ENCODE measurements around the gene KAT5.

Gene KAT5

GRCh38 chr11:65718531-65718930, 6.5 kb downstream of the KAT5 start:
- DNase-seq = no peak
- Mint-ChIP-seq H3K27ac (no peak overlapping the region), H3K36me3 (ENCODE audit: low read depth) (peaks cover 39% of the 10 kb centered on the region), H3K9me3 (no peaks in the 10 kb centered on the region), H3K27me3 (ENCODE audit: low read depth, poor library complexity) (peaks cover 10% of the 10 kb centered on the region), H3K4me3 (peak overlapping the region; percentile 95), H3K4me1 (peaks cover 36% of the 10 kb centered on the region)
- TF ChIP-seq CTCF (IDR thresholded peaks at IDR 0.05) = no peak

GRCh38 chr11:65718964-65719492, 7.0 kb downstream of the KAT5 start:
- peak overlapping the region; percentile 51 for H3K27ac Mint-ChIP-seq
- no peaks in the 10 kb centered on the region for H3K9me3 Mint-ChIP-seq
- H3K4me3 Mint-ChIP-seq = peak overlapping the region; percentile 95
- peaks cover 35% of the 10 kb centered on the region for H3K36me3 Mint-ChIP-seq (ENCODE audit: low read depth)
- peaks cover 14% of the 10 kb centered on the region for H3K27me3 Mint-ChIP-seq (ENCODE audit: low read depth, poor library complexity)
- peaks cover 33% of the 10 kb centered on the region for H3K4me1 Mint-ChIP-seq
- DNase-seq = no peak
- no peak for TF ChIP-seq CTCF (IDR thresholded peaks at IDR 0.05)

- Mint-ChIP-seq H3K4me1 (peaks cover 27% of the 10 kb centered on the region), H3K27ac (no peak overlapping the region), H3K9me3 (no peaks in the 10 kb centered on the region), H3K36me3 (ENCODE audit: low read depth) (peaks cover 28% of the 10 kb centered on the region), H3K4me3 (peak overlapping the region; percentile 95), H3K27me3 (ENCODE audit: low read depth, poor library complexity) (peaks cover 21% of the 10 kb centered on the region)
- DNase-seq = no peak
- TF ChIP-seq CTCF (IDR thresholded peaks at IDR 0.05) = no peak
Observed at GRCh38 chr11:65719871-65720210, 7.8 kb downstream of the KAT5 start.

- peaks cover 24% of the 10 kb centered on the region for H3K4me1 Mint-ChIP-seq
- no peaks in the 10 kb centered on the region for H3K9me3 Mint-ChIP-seq
- H3K4me3 Mint-ChIP-seq = peak within 1 kb of the TSS; percentile 95
- H3K27ac Mint-ChIP-seq = no peak within 1 kb of the TSS
- peaks cover 25% of the 10 kb centered on the region for H3K27me3 Mint-ChIP-seq (ENCODE audit: low read depth, poor library complexity)
- DNase-seq = peak; percentile 77
- peaks cover 23% of the 10 kb centered on the region for H3K36me3 Mint-ChIP-seq (ENCODE audit: low read depth)
- no peak for TF ChIP-seq CTCF (IDR thresholded peaks at IDR 0.05)
Observed at GRCh38 chr11:65720211-65720934, 8.3 kb downstream of the KAT5 start, which contains the start of gene RNASEH2C. RNASEH2C (minus strand) TSS chr11:65720798; CDS start chr11:65720758, 40 bp downstream.

- Mint-ChIP-seq H3K27me3 (ENCODE audit: low read depth, poor library complexity) (peaks cover 41% of the 10 kb centered on the region), H3K36me3 (ENCODE audit: low read depth) (peaks cover 9% of the 10 kb centered on the region), H3K9me3 (no peaks in the 10 kb centered on the region), H3K4me1 (peaks cover 24% of the 10 kb centered on the region), H3K27ac (peak overlapping the region; percentile 64), H3K4me3 (no peak overlapping the region)
- TF ChIP-seq CTCF (IDR thresholded peaks at IDR 0.05) = no peak
- no peak for DNase-seq
Observed at GRCh38 chr11:65722261-65722660, 10.2 kb downstream of the KAT5 start.

GRCh38 chr11:65726660-65727059, 14.6 kb downstream of the KAT5 start:
- Mint-ChIP-seq H3K27me3 (ENCODE audit: low read depth, poor library complexity) (peaks cover 63% of the 10 kb centered on the region), H3K27ac (no peak overlapping the region), H3K4me3 (no peak overlapping the region), H3K9me3 (peaks cover under 1% of the 10 kb centered on the region), H3K4me1 (no peaks in the 10 kb centered on the region), H3K36me3 (ENCODE audit: low read depth) (no peaks in the 10 kb centered on the region)
- no peak for DNase-seq
- no peak for TF ChIP-seq CTCF (IDR thresholded peaks at IDR 0.05)
